GM12878 (cell line): ENCODE results near the gene TRIM9. TPM values are rescaled to one million over a fixed set of nuclear protein-coding genes. Genes with fewer than 3 reads are reported as not detected.

Source experiments
- ATAC-seq: fragments of 200-7000 bp; cut with Tn5 transposase; 3 replicates; pipeline ENCODE4 v1.9.1; 2020; ENCODE audit warnings: mild to moderate bottlenecking, moderate library complexity
- BruUV-seq: library from RNA; stranded (reverse); fragments of 400-500 nt; replicated peaks from 2 replicates; lab custom pipeline; 2021; lab: Mats Ljungman, UMichigan
- CTCF ChIA-PET: fragments of 300-600 bp; sonication (Branson Sonifier 250); formaldehyde crosslinking; extraction: SDS; loops from one replicate; lab custom pipeline; 2021; ENCODE audit warnings: inconsistent platforms; lab: Yijun Ruan, JAX
- POLR2A ChIA-PET: fragments of 350-600 bp; formaldehyde crosslinking; extraction: SDS; loops from one replicate; lab custom pipeline; 2021; ENCODE audit warnings: inconsistent platforms; lab: Charles Lee
- RAD21 ChIA-PET: fragments of 300-600 bp; sonication (Branson Sonifier 250); formaldehyde crosslinking; loops from one replicate; lab custom pipeline; 2023; ENCODE audit warnings: antibody characterized with exemption; ENCODE audit not compliant: unreplicated experiment; lab: Charles Lee
- SMC1A ChIA-PET: fragments of 300-600 bp; sonication (Branson Sonifier 250); formaldehyde crosslinking; loops from one replicate; lab custom pipeline; 2023; ENCODE audit not compliant: unreplicated experiment, uncharacterized antibody; lab: Charles Lee
- DNase-seq: peaks from one replicate; pipeline ENCODE4 v3.0.0-alpha.2; 2011; ENCODE audit warnings: low read depth, low spot score
- FAIRE-seq: peaks from 3 replicates; lab custom pipeline; 2011; peaks lifted over from hg19 to GRCh38; lab: Jason Lieb, UNC
- H2AFZ ChIP-seq: 2 replicates; pipeline ENCODE4 v1.6.0; 2011; ENCODE audit warnings: low read depth, low read length, control low read depth; ENCODE audit not compliant: control insufficient read depth
- H3K27ac ChIP-seq: 2 replicates; pipeline ENCODE4 v1.5.1; 2011; ENCODE audit warnings: control low read depth; ENCODE audit not compliant: control insufficient read depth, insufficient read depth
- H3K27me3 ChIP-seq, 2 experiments: replicated peaks in 1 of 2; 2 replicates each; pipeline versions ENCODE4 v1.6.0 to v1.6.1; 2011; ENCODE audit warnings: low read length in 1 of 2; ENCODE audit not compliant: control insufficient read depth in 2 of 2, insufficient read depth in 2 of 2
- H3K36me3 ChIP-seq, 2 experiments: 2 replicates each; pipeline ENCODE4 v1.5.1; 2011; ENCODE audit warnings: low read length in 1 of 2; ENCODE audit not compliant: control insufficient read depth in 2 of 2, insufficient read depth in 2 of 2
- H3K4me1 ChIP-seq: 2 replicates; pipeline ENCODE4 v1.6.1; 2011; ENCODE audit warnings: mild to moderate bottlenecking, low read length, moderate library complexity, mixed read lengths; ENCODE audit not compliant: control insufficient read depth, insufficient read depth
- H3K4me2 ChIP-seq: 2 replicates; pipeline ENCODE4 v1.6.0; 2011; ENCODE audit warnings: control low read depth; ENCODE audit not compliant: control insufficient read depth, insufficient read depth
- H3K4me3 ChIP-seq: fragments of 200-600 bp; sonication (generic); 2 replicates; pipeline ENCODE4 v1.5.1; 2016
- H3K79me2 ChIP-seq: 2 replicates; pipeline ENCODE4 v1.6.0; 2011; ENCODE audit warnings: low read length; ENCODE audit not compliant: control insufficient read depth, insufficient read depth
- H3K9ac ChIP-seq: 2 replicates; pipeline ENCODE4 v1.8.0; 2011; ENCODE audit warnings: low read length, control low read depth, mixed read lengths; ENCODE audit not compliant: control insufficient read depth, insufficient read depth
- H3K9me3 ChIP-seq: replicated peaks from 3 replicates; pipeline ENCODE4 v1.5.1; 2011; ENCODE audit warnings: mild to moderate bottlenecking, low read length; ENCODE audit not compliant: control insufficient read depth, insufficient read depth
- H4K20me1 ChIP-seq: 2 replicates; pipeline ENCODE4 v1.6.0; 2011; ENCODE audit not compliant: control insufficient read depth, insufficient read depth
- ATF7 ChIP-seq: fragments of 450-650 bp; IDR thresholded peaks from 2 replicates; pipeline ENCODE4 v1.6.1; 2016; ENCODE audit warnings: low read depth, mild to moderate bottlenecking
- BMI1 ChIP-seq: fragments of 450-650 bp; IDR thresholded peaks from 2 replicates; pipeline ENCODE4 v1.6.1; 2016; ENCODE audit warnings: mild to moderate bottlenecking, moderate library complexity, borderline replicate concordance
- BRCA1 ChIP-seq: IDR thresholded peaks from 2 replicates; pipeline ENCODE4 v1.6.1; 2011; ENCODE audit warnings: low read depth, low read length, improper control_type of control experiment
- ETV6 ChIP-seq, 2 experiments: fragments of 450-650 bp in 1 of 2; IDR thresholded peaks in 1 of 2; conservative IDR thresholded peaks in 1 of 2; 2 replicates each; pipeline ENCODE4 v1.6.1; 2014; ENCODE audit warnings: antibody characterized with exemption in 1 of 2, borderline replicate concordance in 1 of 2, low read depth in 1 of 2, mild to moderate bottlenecking in 1 of 2, moderate library complexity in 1 of 2
- GABPA ChIP-seq: IDR thresholded peaks from 2 replicates; pipeline ENCODE4 v1.6.1; 2014; ENCODE audit warnings: antibody characterized with exemption, low read depth, mild to moderate bottlenecking, inconsistent platforms
- JUNB ChIP-seq: IDR thresholded peaks from 2 replicates; pipeline ENCODE4 v1.6.1; 2016; ENCODE audit warnings: antibody characterized with exemption, mild to moderate bottlenecking
- JUND ChIP-seq: IDR thresholded peaks from 2 replicates; pipeline ENCODE4 v1.6.1; 2012; ENCODE audit warnings: low read depth, mild to moderate bottlenecking, low read length, improper control_type of control experiment, moderate library complexity
- MYC ChIP-seq: IDR thresholded peaks from 2 replicates; pipeline ENCODE4 v1.6.1; 2011; ENCODE audit warnings: mild to moderate bottlenecking, low read length, moderate library complexity, inconsistent platforms; ENCODE audit not compliant: insufficient read depth, insufficient replicate concordance, insufficient read length, severe bottlenecking
- NFXL1 ChIP-seq: fragments of 450-650 bp; IDR thresholded peaks from 2 replicates; pipeline ENCODE4 v1.6.1; 2017; ENCODE audit warnings: antibody characterized with exemption, mild to moderate bottlenecking, borderline replicate concordance
- NFYB ChIP-seq: IDR thresholded peaks from 2 replicates; pipeline ENCODE4 v1.6.1; 2011; ENCODE audit warnings: low read depth, mild to moderate bottlenecking, low read length, improper control_type of control experiment, moderate library complexity; ENCODE audit not compliant: insufficient read depth
- NRF1 ChIP-seq: conservative IDR thresholded peaks from 2 replicates; pipeline ENCODE4 v1.6.1; 2011; ENCODE audit warnings: mild to moderate bottlenecking, low read depth, low read length, improper control_type of control experiment
- PAX5 ChIP-seq: IDR thresholded peaks from 2 replicates; pipeline ENCODE4 v1.6.1; 2011; ENCODE audit warnings: low read depth, low read length, borderline replicate concordance
- PAX8 ChIP-seq: fragments of 450-650 bp; IDR thresholded peaks from 2 replicates; pipeline ENCODE4 v1.6.1; 2017; ENCODE audit warnings: mild to moderate bottlenecking, moderate library complexity
- PBX3 ChIP-seq: IDR thresholded peaks from 2 replicates; pipeline ENCODE4 v1.6.1; 2011; ENCODE audit warnings: mild to moderate bottlenecking, low read depth, low read length, moderate library complexity; ENCODE audit not compliant: insufficient replicate concordance
- SIN3A ChIP-seq: IDR thresholded peaks from 2 replicates; pipeline ENCODE4 v1.6.1; 2012; ENCODE audit warnings: low read depth, low read length, improper control_type of control experiment
- SRF ChIP-seq, 2 experiments: IDR thresholded peaks; 2 replicates each; pipeline ENCODE4 v1.6.1; 2011; ENCODE audit warnings: low read depth in 2 of 2, low read length in 2 of 2, mild to moderate bottlenecking in 1 of 2, moderate library complexity in 1 of 2
- YBX1 ChIP-seq: fragments of 450-650 bp; IDR thresholded peaks from 2 replicates; pipeline ENCODE4 v1.6.1; 2016; ENCODE audit warnings: antibody characterized with exemption
- ZNF24 ChIP-seq: fragments of 450-650 bp; IDR thresholded peaks from 2 replicates; pipeline ENCODE4 v1.6.1; 2017; ENCODE audit warnings: antibody characterized with exemption, mild to moderate bottlenecking
- ZNF622 ChIP-seq: fragments of 450-650 bp; IDR thresholded peaks from 2 replicates; pipeline ENCODE4 v1.6.1; 2017; ENCODE audit warnings: mild to moderate bottlenecking, inconsistent platforms
- ZZZ3 ChIP-seq: IDR thresholded peaks from 2 replicates; pipeline ENCODE4 v1.6.1; 2011; ENCODE audit warnings: low read depth; ENCODE audit not compliant: control insufficient read depth, insufficient read length
- WGBS: methylation state at CpG from one replicate; pipeline ENCODE4 v1.1.6; 2016; ENCODE audit warnings: low lambda C conversion rate; ENCODE audit not compliant: insufficient replicate concordance, insufficient coverage; ENCODE audit errors: missing lambda C conversion rate; 5-methylcytosine and 5-hydroxymethylcytosine counted together
- in situ Hi-C: fragments of 300-500 bp; cut with MboI; formaldehyde crosslinking; loops from 9 replicates; pipeline ENCODE4 v1.14.3; 2018; ENCODE audit warnings: mixed read lengths
- intact Hi-C: fragments of 100-400 bp; cut with micrococcal nuclease; formaldehyde crosslinking; loops from one replicate; pipeline ENCODE4 v1.14.2; 2022; ENCODE audit not compliant: unreplicated experiment
- polyA plus RNA-seq, 11 experiments: library from polyadenylated mRNA; depleted of rRNA in 4 of 11; unstranded in 6 of 11; stranded (reverse) in 5 of 11; fragments of >200 nt; fragmentation: Nextera tagmentation in 4 of 11; fragmentation: Illumina TruSeq in 1 of 11; extraction: Ambion mirVana in 4 of 11; extraction: Trizol in 1 of 11; gene quantifications; 1 replicate in 1 of 11; 2 replicates in 10 of 11; pipeline versions ENCODE4 v1.2.1 to v1.2.3, GENCODE V29; 2011 to 2016; ENCODE audit warnings: inconsistent platforms in 2 of 11, missing spikeins in 2 of 11, low read depth in 1 of 11
- total RNA-seq, 4 experiments: library from RNA; depleted of rRNA in 3 of 4; stranded (reverse); fragments of >200 nt in 3 of 4; fragmentation: Illumina TruSeq in 1 of 4; extraction: Trizol in 1 of 4; gene quantifications; 2 replicates each; pipeline versions ENCODE4 v1.2.1 to v1.2.3, GENCODE V29; 2013 to 2021

The TRIM9 gene
- total and polyA plus RNA-seq, 10 of the 15 experiments (the other 5 are each of a cell fraction or from before 2014, with no cell fraction given) = 0.04 to 0.18 (median 0.11) TPM; not detected in 2

- no peak for TF ChIP-seq MYC
Observed at GRCh38 chr14:50963919-50964318, 131.0 kb downstream of the TRIM9 start (continued).

GRCh38 chr14:50961605-50962221 is 133.2 kb downstream of the TRIM9 start:
- H4K20me1 ChIP-seq = no peaks in the 10 kb centered on the region
- SMC1A ChIA-PET = interaction anchor here (1.6 kb wide), 1 partner anchor 12 kb away, joined by 3 read pairs; no protein-coding TSS in a partner anchor
- H3K27ac ChIP-seq = no peak overlapping the region
- CTCF ChIA-PET = no interaction called here
- BruUV-seq = no TSS peak
- POLR2A ChIA-PET = no interaction called here
- no peak for TF ChIP-seq JUNB
- TF ChIP-seq NFXL1 = no peak
- no peak for TF ChIP-seq SIN3A
- no peak for TF ChIP-seq ZZZ3
- no peak for TF ChIP-seq YBX1
- no peak for TF ChIP-seq PBX3
- no peak for TF ChIP-seq ZNF24
- TF ChIP-seq GABPA = no peak
- no peak for TF ChIP-seq PAX5
- no peak for TF ChIP-seq SRF (IDR thresholded peaks at IDR 0.05; ENCODE audit: low read depth in 2 of 2, low read length in 2 of 2)
- no peak for TF ChIP-seq BMI1
- no peak for TF ChIP-seq NFYB
- TF ChIP-seq ZNF622 = no peak
- TF ChIP-seq PAX8 = no peak
- no peak for TF ChIP-seq JUND
- no peak for TF ChIP-seq NRF1
- TF ChIP-seq BRCA1 = no peak
- no peak for TF ChIP-seq ATF7
- TF ChIP-seq ETV6 (conservative IDR thresholded peaks at IDR 0.05 in 1 of 2, IDR thresholded peaks at IDR 0.05 in 1 of 2; ENCODE audit: borderline replicate concordance in 1 of 2, low read depth in 1 of 2) = no peak
- H3K27me3 ChIP-seq = no peaks in the 10 kb centered on the region; a peak in 1 of 4 replicates
- RAD21 ChIA-PET = no interaction called here
- no peak overlapping the region for H3K9ac ChIP-seq
- no peak for ATAC-seq
- no peaks in the 10 kb centered on the region for H3K79me2 ChIP-seq
- 18% methylated on average over 2 of the region's 2 CpGs for WGBS
- H3K4me2 ChIP-seq = no peak overlapping the region
- in situ Hi-C loops = no loop called here
- no peak overlapping the region for H3K4me3 ChIP-seq
- intact Hi-C loops = no loop called here
- no peak for FAIRE-seq
- no peaks in the 10 kb centered on the region for H3K9me3 ChIP-seq
- no peaks in the 10 kb centered on the region for H3K4me1 ChIP-seq
- no peak for DNase-seq
- no peaks in the 10 kb centered on the region for H3K36me3 ChIP-seq
- H2AFZ ChIP-seq = no peak overlapping the region
